WTC11 (cell line): ENCODE results near the gene SIGLEC1.

Experiments used
- CTCF ChIP-seq: fragments of 200-600 bp; IDR thresholded peaks from 2 replicates; pipeline ENCODE4 v1.8.0; 2022; ENCODE audit warnings: antibody characterized with exemption
- PREB ChIP-seq: sonication (generic); formaldehyde crosslinking; IDR thresholded peaks from 2 replicates; pipeline ENCODE4 v1.8.1; 2022; ENCODE audit warnings: mild to moderate bottlenecking, missing genetic modification reagents, moderate library complexity, borderline replicate concordance

DNA sequence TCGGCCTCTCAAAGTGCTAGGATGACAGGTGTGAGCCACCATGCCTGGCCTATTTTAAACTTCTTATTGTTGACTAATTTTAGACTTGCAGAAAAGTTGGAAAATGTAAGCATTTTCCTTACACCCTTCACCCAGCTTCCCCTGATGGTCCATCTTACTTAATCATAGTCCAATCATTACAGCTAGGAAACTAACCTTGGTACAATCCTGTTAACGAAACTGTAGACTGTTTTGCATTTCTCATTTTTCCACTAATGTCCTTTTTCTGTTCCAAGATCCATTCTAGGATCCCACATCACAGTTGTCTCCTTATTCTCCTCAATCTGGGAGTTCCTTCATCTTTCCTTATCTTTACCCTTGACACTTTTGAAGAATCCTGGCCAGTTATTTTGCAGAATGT lies 48.5 kb downstream of the SIGLEC1 start:
- TF ChIP-seq PREB (no peak), CTCF (no peak)
